NCI-H1436 (cell line): ENCODE measurements around the gene MBD3L3.
"Not testable (repeated sequence)": the region's sequence is repeated elsewhere in the genome, so short reads cannot be mapped to it uniquely, and the experiment has no call there.

ENCODE experiments used
- DNase-seq: peaks from one replicate; lab custom pipeline; 2025; lab: John Stamatoyannopoulos, UW

The MBD3L3 gene

GRCh38 chr19:7058576-7058975 is at the start of gene MBD3L3:
Gene MBD3L3, minus strand, starts transcription at chr19:7058676. Its CDS starts 71 bp downstream, at chr19:7058605.
- DNase-seq, result not testable (repeated sequence)

- no peak for DNase-seq
These were observed 48.5 kb upstream of the MBD3L3 start for GRCh38 chr19:7106711-7107657.

- no peak for DNase-seq
These were observed 46.4 kb upstream of the MBD3L3 start for GRCh38 chr19:7104747-7105447.

GRCh38 chr19:7101498-7102253 is 43.2 kb upstream of the MBD3L3 start:
- no peak for DNase-seq

- DNase-seq, result no peak
These were observed 41.1 kb upstream of the MBD3L3 start for GRCh38 chr19:7099597-7099921.

- DNase-seq, result peak; percentile 90
These were observed 40.5 kb upstream of the MBD3L3 start for GRCh38 chr19:7098701-7099596.

- DNase-seq, result no peak
These were observed 39.6 kb upstream of the MBD3L3 start for GRCh38 chr19:7098096-7098495.

- no peak for DNase-seq
These were observed 30.5 kb upstream of the MBD3L3 start for GRCh38 chr19:7088999-7089398.

- no peak for DNase-seq
These were observed 24.8 kb upstream of the MBD3L3 start for GRCh38 chr19:7083076-7083956.

GRCh38 chr19:7078008-7078407 is 19.5 kb upstream of the MBD3L3 start:
- no peak for DNase-seq

- no peak for DNase-seq
These were observed 17.7 kb upstream of the MBD3L3 start for GRCh38 chr19:7076151-7076550.

GRCh38 chr19:7074705-7075282 is 16.3 kb upstream of the MBD3L3 start:
- DNase-seq, result no peak

GRCh38 chr19:7072541-7072940 is 14.1 kb upstream of the MBD3L3 start:
- no peak for DNase-seq

GRCh38 chr19:7069904-7070226 is 11.4 kb upstream of the MBD3L3 start:
- DNase-seq, result no peak

GRCh38 chr19:7069042-7069903 is 10.8 kb upstream of the MBD3L3 start, which contains the start of gene ZNF557:
Gene ZNF557, plus strand, starts transcription at chr19:7069703. Its CDS starts 5,372 bp downstream, at chr19:7075075.
- peak; percentile 96 for DNase-seq

- no peak for DNase-seq
These were observed 10.1 kb upstream of the MBD3L3 start for GRCh38 chr19:7068599-7068998.

GRCh38 chr19:7067716-7068115 is 9.2 kb upstream of the MBD3L3 start:
- no peak for DNase-seq

- not testable (repeated sequence) for DNase-seq
These were observed 8.6 kb upstream of the MBD3L3 start for GRCh38 chr19:7067122-7067521.

- DNase-seq, result no peak
These were observed 5.4 kb upstream of the MBD3L3 start for GRCh38 chr19:7063764-7064418.
